OCI-LY3 (cell line): Measurements from ENCODE around the gene SYDE1.

Source experiments
- H2AFZ ChIP-seq: fragments of 200-600, 300-600 bp; shearing (Covaris generic); 2 replicates; pipeline ENCODE4 v1.6.0; 2014; ENCODE audit warnings: antibody characterized with exemption, low read depth, low read length
- H3K27ac ChIP-seq: fragments of 200-600, 300-600 bp; sonication (generic); 2 replicates; pipeline ENCODE4 v1.5.1; 2014; ENCODE audit warnings: mild to moderate bottlenecking, low read length, moderate library complexity, mixed read lengths
- H3K27me3 ChIP-seq: fragments of 200-600, 300-600 bp; sonication (generic); 2 replicates; pipeline ENCODE4 v1.6.1; 2014; ENCODE audit warnings: low read depth, low read length, mixed read lengths
- H3K36me3 ChIP-seq: fragments of 200-600, 300-600 bp; sonication (generic); replicated peaks from 2 replicates; pipeline ENCODE3; 2014; ENCODE audit warnings: low read depth, low read length, mixed read lengths
- H3K4me1 ChIP-seq: fragments of 300-600, 200-600 bp; sonication (generic); 2 replicates; pipeline ENCODE4 v1.6.1; 2014; ENCODE audit warnings: low read length, mixed read lengths
- H3K4me2 ChIP-seq: fragments of 200-600, 300-600 bp; sonication (generic); 2 replicates; pipeline ENCODE4 v1.6.1; 2014; ENCODE audit warnings: low read length, mixed read lengths
- H3K4me3 ChIP-seq: fragments of 300-600, 200-600 bp; sonication (generic); 2 replicates; pipeline ENCODE4 v1.5.1; 2014; ENCODE audit warnings: antibody characterized with exemption, mild to moderate bottlenecking, low read length, moderate library complexity
- H3K79me2 ChIP-seq: fragments of 300-600, 200-600 bp; shearing (Covaris generic); 2 replicates; pipeline ENCODE4 v1.6.1; 2014; ENCODE audit warnings: mild to moderate bottlenecking, low read length, mixed read lengths
- H3K9ac ChIP-seq: fragments of 300-600, 200-600 bp; shearing (Covaris generic); 2 replicates; pipeline ENCODE4 v1.6.0; 2014; ENCODE audit warnings: mild to moderate bottlenecking, low read length, moderate library complexity
- H3K9me3 ChIP-seq: fragments of 200-600, 300-600 bp; shearing (Covaris generic); 2 replicates; pipeline ENCODE4 v1.6.1; 2014; ENCODE audit warnings: low read length, mixed read lengths; ENCODE audit not compliant: insufficient read depth
- H4K20me1 ChIP-seq: fragments of 200-600, 300-600 bp; sonication (generic); 2 replicates; pipeline ENCODE4 v1.6.1; 2016; ENCODE audit warnings: low read length, mixed read lengths; ENCODE audit not compliant: insufficient read depth
- CTCF ChIP-seq: fragments of 200-600, 300-600 bp; sonication (generic); IDR thresholded peaks from 2 replicates; pipeline ENCODE4 v1.5.1; 2014; ENCODE audit warnings: antibody characterized with exemption, low read length, low read depth
- EZH2phosphoT487 ChIP-seq: fragments of 200-600 bp; shearing (Covaris generic); IDR thresholded peaks from 2 replicates; pipeline ENCODE4 v1.6.1; 2018; ENCODE audit warnings: antibody characterized with exemption, mixed run types, low read depth

Gene SYDE1

GRCh38 chr19:15098460-15098859, 8.7 kb upstream of the SYDE1 start:
- Histone ChIP-seq H3K27me3 (peaks cover 6% of the 10 kb centered on the region; the same call in 1 of the 2 replicates), H3K27ac (no peak overlapping the region), H3K4me2 (no peak overlapping the region), H3K4me3 (no peak overlapping the region), H3K4me1 (no peaks in the 10 kb centered on the region), H4K20me1 (no peaks in the 10 kb centered on the region), H3K79me2 (no peaks in the 10 kb centered on the region), H2AFZ (no peak overlapping the region), H3K9ac (no peak overlapping the region), H3K9me3 (no peaks in the 10 kb centered on the region), H3K36me3 (no peaks in the 10 kb centered on the region)
- no peak for TF ChIP-seq CTCF
- no peak for TF ChIP-seq EZH2phosphoT487

DNA sequence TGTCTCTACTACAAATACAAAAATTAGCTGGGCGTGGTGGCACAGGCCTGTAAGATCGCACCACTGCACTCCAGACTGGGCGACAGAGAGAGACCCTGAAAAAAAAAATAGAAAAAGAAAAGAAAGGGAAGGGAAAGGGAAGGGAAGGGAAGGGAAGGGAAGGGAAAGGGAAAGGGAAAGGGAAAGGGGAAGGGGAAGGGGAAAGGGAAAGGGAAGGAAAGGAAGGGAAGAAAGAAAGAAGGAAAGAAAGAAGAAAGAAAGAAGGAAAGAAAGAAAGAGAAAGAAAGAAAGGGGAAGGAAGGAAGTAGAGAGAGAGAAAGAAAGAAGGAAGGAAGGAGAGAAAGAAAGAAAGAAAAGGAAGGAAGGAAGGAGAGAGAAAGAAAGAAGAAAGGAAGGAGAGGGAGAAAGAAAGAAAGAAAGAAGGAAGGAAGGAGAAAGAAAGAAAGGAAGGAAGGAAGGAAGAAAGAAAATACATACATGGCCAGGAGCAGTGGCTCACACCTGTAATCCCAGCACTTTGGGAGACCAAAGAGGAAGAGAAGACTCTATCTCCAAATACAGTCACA, 8.1 kb upstream of the SYDE1 start:
- Histone ChIP-seq H3K4me1 (no peaks in the 10 kb centered on the region), H3K27me3 (peaks cover 6% of the 10 kb centered on the region; the same call in 1 of the 2 replicates), H3K27ac (no peak overlapping the region), H3K9me3 (no peaks in the 10 kb centered on the region), H3K4me2 (no peak overlapping the region), H3K79me2 (no peaks in the 10 kb centered on the region), H2AFZ (no peak overlapping the region), H3K9ac (no peak overlapping the region), H4K20me1 (no peaks in the 10 kb centered on the region), H3K4me3 (no peak overlapping the region), H3K36me3 (no peaks in the 10 kb centered on the region)
- no peak for TF ChIP-seq EZH2phosphoT487
- TF ChIP-seq CTCF: no peak

DNA sequence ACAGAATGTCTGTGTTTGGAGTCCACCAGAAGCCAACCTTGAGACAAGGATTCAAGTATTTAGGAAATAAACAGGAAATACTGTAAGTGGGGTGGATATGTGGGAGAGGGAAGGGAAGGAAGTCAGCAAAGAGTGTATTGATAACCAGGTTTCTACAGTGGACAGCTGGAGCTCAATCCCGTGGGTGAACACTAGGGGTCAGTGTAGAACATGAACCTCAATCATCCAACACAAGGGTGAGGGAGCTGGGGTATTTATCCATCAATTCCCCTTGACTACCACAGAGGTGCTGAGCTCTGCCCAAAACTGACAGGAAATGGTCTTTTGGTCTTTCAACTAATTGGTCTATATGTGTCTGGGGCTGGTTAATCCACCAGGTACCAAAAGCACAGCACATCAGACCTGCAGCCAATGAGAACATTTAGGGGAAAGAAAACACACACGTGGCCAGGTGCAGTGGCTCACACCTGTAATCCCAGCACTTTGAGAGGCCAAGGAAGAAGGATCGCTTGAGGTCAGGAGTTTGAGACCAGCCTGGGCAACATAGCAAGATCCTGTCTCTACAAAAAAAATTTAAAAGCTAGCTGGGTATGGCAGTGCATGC, 5.6 kb upstream of the SYDE1 start:
- no peak overlapping the region for H3K9ac ChIP-seq
- H3K4me2 ChIP-seq: no peak overlapping the region
- H4K20me1 ChIP-seq: no peaks in the 10 kb centered on the region
- no peaks in the 10 kb centered on the region for H3K9me3 ChIP-seq
- H3K36me3 ChIP-seq: no peaks in the 10 kb centered on the region
- H3K4me1 ChIP-seq: no peaks in the 10 kb centered on the region
- H3K27me3 ChIP-seq: no peaks in the 10 kb centered on the region
- TF ChIP-seq CTCF (peak; percentile 83), EZH2phosphoT487 (no peak)
- H3K27ac ChIP-seq: no peak overlapping the region
- H3K79me2 ChIP-seq: no peaks in the 10 kb centered on the region
- no peak overlapping the region for H3K4me3 ChIP-seq
- no peak overlapping the region for H2AFZ ChIP-seq

GRCh38 chr19:15104003-15104402, 3.2 kb upstream of the SYDE1 start:
- Histone ChIP-seq H4K20me1 (no peaks in the 10 kb centered on the region), H3K27me3 (no peaks in the 10 kb centered on the region), H3K79me2 (no peaks in the 10 kb centered on the region), H3K27ac (no peak overlapping the region), H3K9ac (no peak overlapping the region), H3K4me3 (no peak overlapping the region), H3K9me3 (no peaks in the 10 kb centered on the region), H3K36me3 (no peaks in the 10 kb centered on the region), H3K4me1 (no peaks in the 10 kb centered on the region), H2AFZ (no peak overlapping the region), H3K4me2 (no peak overlapping the region)
- TF ChIP-seq EZH2phosphoT487 (no peak), CTCF (no peak)
